Stimulated activated naive CD8-positive, alpha-beta T cell treated with anti-CD3 and anti-CD28 coated beads, Interleukin-15, Interleukin-2, amounts not matched to agents 100 ng/mL and 50 ng/mL, for 24 hours (primary cell): ENCODE results near the gene ZBTB20.

Experiments
- H3K27ac Mint-ChIP-seq: one replicate; pipeline ENCODE4 v1.8.0; 2021; ENCODE audit warnings: mild to moderate bottlenecking, mixed read lengths
- H3K27me3 Mint-ChIP-seq: one replicate; pipeline ENCODE4 v1.8.0; 2021; ENCODE audit warnings: mixed read lengths
- H3K36me3 Mint-ChIP-seq: one replicate; pipeline ENCODE4 v1.8.0; 2021; ENCODE audit warnings: low read depth, mixed read lengths
- H3K4me1 Mint-ChIP-seq: one replicate; pipeline ENCODE4 v1.8.0; 2021; ENCODE audit warnings: low read depth, mixed read lengths
- H3K4me3 Mint-ChIP-seq: one replicate; pipeline ENCODE4 v1.8.0; 2021; ENCODE audit warnings: mild to moderate bottlenecking, mixed read lengths
- H3K9me3 Mint-ChIP-seq: one replicate; pipeline ENCODE4 v1.8.0; 2021; ENCODE audit warnings: mixed read lengths

Gene ZBTB20

GRCh38 chr3:114874522-114874971, 272.5 kb downstream of the ZBTB20 start:
- Mint-ChIP-seq H3K4me1 (peaks cover 22% of the 10 kb centered on the region), H3K4me3 (no peak overlapping the region), H3K27me3 (no peaks in the 10 kb centered on the region), H3K36me3 (peaks cover 10% of the 10 kb centered on the region), H3K9me3 (peaks cover 3% of the 10 kb centered on the region), H3K27ac (no peak overlapping the region)

- Mint-ChIP-seq H3K27me3 (no peaks in the 10 kb centered on the region), H3K4me3 (no peak overlapping the region), H3K27ac (no peak overlapping the region), H3K9me3 (peaks cover 3% of the 10 kb centered on the region), H3K36me3 (peaks cover 10% of the 10 kb centered on the region), H3K4me1 (peaks cover 12% of the 10 kb centered on the region)
These were observed 273.5 kb downstream of the ZBTB20 start for GRCh38 chr3:114873591-114873990.

GRCh38 chr3:114872588-114872987, 274.5 kb downstream of the ZBTB20 start:
- Mint-ChIP-seq H3K27ac (no peak overlapping the region), H3K36me3 (peaks cover 7% of the 10 kb centered on the region), H3K27me3 (no peaks in the 10 kb centered on the region), H3K4me3 (no peak overlapping the region), H3K4me1 (peaks cover 6% of the 10 kb centered on the region), H3K9me3 (peaks cover 3% of the 10 kb centered on the region)

GRCh38 chr3:114872050-114872449, 275.0 kb downstream of the ZBTB20 start:
- Mint-ChIP-seq H3K36me3 (peaks cover 7% of the 10 kb centered on the region), H3K27me3 (no peaks in the 10 kb centered on the region), H3K4me3 (no peak overlapping the region), H3K9me3 (peaks cover 3% of the 10 kb centered on the region), H3K27ac (no peak overlapping the region), H3K4me1 (peaks cover 6% of the 10 kb centered on the region)

GRCh38 chr3:114867835-114868503, 279.1 kb downstream of the ZBTB20 start:
- Mint-ChIP-seq H3K4me3 (no peak overlapping the region), H3K27ac (no peak overlapping the region), H3K27me3 (no peaks in the 10 kb centered on the region), H3K36me3 (peaks cover 7% of the 10 kb centered on the region), H3K9me3 (peaks cover 3% of the 10 kb centered on the region), H3K4me1 (peaks cover 24% of the 10 kb centered on the region)

- peaks cover 25% of the 10 kb centered on the region for H3K4me1 Mint-ChIP-seq
- H3K36me3 Mint-ChIP-seq = peaks cover 7% of the 10 kb centered on the region
- peaks cover 3% of the 10 kb centered on the region for H3K9me3 Mint-ChIP-seq
- H3K27me3 Mint-ChIP-seq = no peaks in the 10 kb centered on the region
- H3K4me3 Mint-ChIP-seq = no peak overlapping the region
- H3K27ac Mint-ChIP-seq = no peak overlapping the region
These were observed 279.7 kb downstream of the ZBTB20 start for GRCh38 chr3:114867359-114867758.

- H3K4me1 Mint-ChIP-seq = peaks cover 23% of the 10 kb centered on the region
- H3K9me3 Mint-ChIP-seq = no peaks in the 10 kb centered on the region
- H3K36me3 Mint-ChIP-seq = peaks cover 2% of the 10 kb centered on the region
- no peak overlapping the region for H3K27ac Mint-ChIP-seq
- H3K27me3 Mint-ChIP-seq = no peaks in the 10 kb centered on the region
- no peak overlapping the region for H3K4me3 Mint-ChIP-seq
These were observed 280.7 kb downstream of the ZBTB20 start for GRCh38 chr3:114866430-114866829.

- peaks cover 32% of the 10 kb centered on the region for H3K4me1 Mint-ChIP-seq
- no peaks in the 10 kb centered on the region for H3K9me3 Mint-ChIP-seq
- no peaks in the 10 kb centered on the region for H3K27me3 Mint-ChIP-seq
- no peak overlapping the region for H3K27ac Mint-ChIP-seq
- H3K36me3 Mint-ChIP-seq = no peaks in the 10 kb centered on the region
- H3K4me3 Mint-ChIP-seq = no peak overlapping the region
These were observed 282.1 kb downstream of the ZBTB20 start for GRCh38 chr3:114864970-114865369.

GRCh38 chr3:114863848-114864247, 283.2 kb downstream of the ZBTB20 start:
- H3K4me3 Mint-ChIP-seq = peak overlapping the region; percentile 81
- H3K27ac Mint-ChIP-seq = peak overlapping the region; percentile 28
- no peaks in the 10 kb centered on the region for H3K27me3 Mint-ChIP-seq
- peaks cover 35% of the 10 kb centered on the region for H3K4me1 Mint-ChIP-seq
- no peaks in the 10 kb centered on the region for H3K9me3 Mint-ChIP-seq
- H3K36me3 Mint-ChIP-seq = no peaks in the 10 kb centered on the region

- Mint-ChIP-seq H3K27me3 (no peaks in the 10 kb centered on the region), H3K27ac (no peak overlapping the region), H3K36me3 (no peaks in the 10 kb centered on the region), H3K4me1 (peaks cover 42% of the 10 kb centered on the region), H3K4me3 (no peak overlapping the region), H3K9me3 (no peaks in the 10 kb centered on the region)
These were observed 285.4 kb downstream of the ZBTB20 start for GRCh38 chr3:114861666-114862065.

- H3K27ac Mint-ChIP-seq = no peak overlapping the region
- H3K4me3 Mint-ChIP-seq = no peak overlapping the region
- H3K27me3 Mint-ChIP-seq = no peaks in the 10 kb centered on the region
- peaks cover 51% of the 10 kb centered on the region for H3K4me1 Mint-ChIP-seq
- no peaks in the 10 kb centered on the region for H3K9me3 Mint-ChIP-seq
- H3K36me3 Mint-ChIP-seq = no peaks in the 10 kb centered on the region
These were observed 286.6 kb downstream of the ZBTB20 start for GRCh38 chr3:114860531-114860930.

GRCh38 chr3:114858329-114858728, 288.8 kb downstream of the ZBTB20 start:
- Mint-ChIP-seq H3K27ac (no peak overlapping the region), H3K27me3 (no peaks in the 10 kb centered on the region), H3K9me3 (no peaks in the 10 kb centered on the region), H3K4me1 (peaks cover 44% of the 10 kb centered on the region), H3K36me3 (no peaks in the 10 kb centered on the region), H3K4me3 (no peak overlapping the region)

- Mint-ChIP-seq H3K9me3 (no peaks in the 10 kb centered on the region), H3K27ac (no peak overlapping the region), H3K27me3 (no peaks in the 10 kb centered on the region), H3K4me1 (peaks cover 40% of the 10 kb centered on the region), H3K36me3 (no peaks in the 10 kb centered on the region), H3K4me3 (no peak overlapping the region)
These were observed 289.8 kb downstream of the ZBTB20 start for GRCh38 chr3:114857299-114857701.

- Mint-ChIP-seq H3K27ac (no peak overlapping the region), H3K36me3 (no peaks in the 10 kb centered on the region), H3K9me3 (no peaks in the 10 kb centered on the region), H3K27me3 (no peaks in the 10 kb centered on the region), H3K4me3 (no peak overlapping the region), H3K4me1 (peaks cover 40% of the 10 kb centered on the region)
These were observed 290.3 kb downstream of the ZBTB20 start for GRCh38 chr3:114856835-114857234.

GRCh38 chr3:114855839-114856238, 291.2 kb downstream of the ZBTB20 start:
- no peaks in the 10 kb centered on the region for H3K27me3 Mint-ChIP-seq
- no peaks in the 10 kb centered on the region for H3K9me3 Mint-ChIP-seq
- no peaks in the 10 kb centered on the region for H3K36me3 Mint-ChIP-seq
- H3K27ac Mint-ChIP-seq = no peak overlapping the region
- peaks cover 34% of the 10 kb centered on the region for H3K4me1 Mint-ChIP-seq
- no peak overlapping the region for H3K4me3 Mint-ChIP-seq

- Mint-ChIP-seq H3K4me3 (no peak overlapping the region), H3K9me3 (no peaks in the 10 kb centered on the region)
These were observed 294.1 kb downstream of the ZBTB20 start for GRCh38 chr3:114852966-114853365.

More at GRCh38 chr3:114852966-114853365, 294.1 kb downstream of the ZBTB20 start:
- Mint-ChIP-seq H3K36me3 (no peaks in the 10 kb centered on the region), H3K4me1 (peaks cover 24% of the 10 kb centered on the region), H3K27ac (no peak overlapping the region), H3K27me3 (no peaks in the 10 kb centered on the region)
